Neural progenitor cell (in vitro differentiated cells): ENCODE measurements around the gene RFFL.
"Not testable (repeated sequence)": the region's sequence is repeated elsewhere in the genome, so short reads cannot be mapped to it uniquely, and the experiment has no call there.

Source experiments
- CTCF ChIP-seq: fragments of 200-600 bp; sonication (generic); IDR thresholded peaks from 2 replicates; pipeline ENCODE4 v1.5.1; 2017; ENCODE audit warnings: antibody characterized with exemption, mild to moderate bottlenecking
- EZH2 ChIP-seq: fragments of 200-600 bp; sonication (generic); IDR thresholded peaks from 2 replicates; pipeline ENCODE4 v1.6.1; 2017; ENCODE audit warnings: antibody characterized with exemption, mild to moderate bottlenecking, moderate library complexity

- TF ChIP-seq CTCF, EZH2: not testable (repeated sequence)
These were observed 18.0 kb downstream of the RFFL start for GRCh38 chr17:35045458-35045979.
